HEK293T (cell line): ENCODE results near the gene MARK2.

Experiments used
- CTCF ChIA-PET: fragments of 350-600 bp; formaldehyde crosslinking; extraction: SDS; loops from one replicate; lab custom pipeline; 2021; ENCODE audit warnings: antibody characterized with exemption, inconsistent platforms; lab: Yijun Ruan, JAX
- POLR2A ChIA-PET: fragments of 350-600 bp; formaldehyde crosslinking; extraction: SDS; loops from one replicate; lab custom pipeline; 2020; ENCODE audit warnings: antibody characterized with exemption, inconsistent platforms; lab: Yijun Ruan, JAX
- DNase-seq: peaks from one replicate; pipeline ENCODE4 v3.0.0; 2012; ENCODE audit warnings: mixed read lengths; ENCODE audit errors: extremely low spot score
- ARNT ChIP-seq: fragments of 450-650 bp; IDR thresholded peaks from 2 replicates; pipeline ENCODE4 v1.6.1; 2017; ENCODE audit warnings: mild to moderate bottlenecking
- BHLHE40 ChIP-seq: fragments of 450-650 bp; IDR thresholded peaks from 2 replicates; pipeline ENCODE4 v1.6.1; 2016; ENCODE audit warnings: mild to moderate bottlenecking, moderate library complexity, borderline replicate concordance
- CTBP1 ChIP-seq: fragments of 450-650 bp; IDR thresholded peaks from 2 replicates; pipeline ENCODE4 v1.6.1; 2016; ENCODE audit warnings: borderline replicate concordance
- ELF4 ChIP-seq: fragments of 450-650 bp; IDR thresholded peaks from 2 replicates; pipeline ENCODE4 v1.6.1; 2017; ENCODE audit warnings: antibody characterized with exemption
- FOXA1 ChIP-seq: fragments of 450-650 bp; IDR thresholded peaks from 2 replicates; pipeline ENCODE4 v1.6.1; 2016; ENCODE audit warnings: mild to moderate bottlenecking
- FOXK2 ChIP-seq: fragments of 450-650 bp; IDR thresholded peaks from 2 replicates; pipeline ENCODE4 v1.6.1; 2016; ENCODE audit warnings: mild to moderate bottlenecking
- FOXM1 ChIP-seq: fragments of 450-650 bp; IDR thresholded peaks from 2 replicates; pipeline ENCODE4 v1.6.1; 2017; ENCODE audit warnings: mild to moderate bottlenecking, borderline replicate concordance
- HDGF ChIP-seq: fragments of 450-650 bp; IDR thresholded peaks from 2 replicates; pipeline ENCODE4 v1.6.1; 2017; ENCODE audit warnings: antibody characterized with exemption, borderline replicate concordance
- L3MBTL2 ChIP-seq: fragments of 450-650 bp; conservative IDR thresholded peaks from 2 replicates; pipeline ENCODE4 v1.6.1; 2016; ENCODE audit warnings: mild to moderate bottlenecking
- LEF1 ChIP-seq: fragments of 450-650 bp; IDR thresholded peaks from 2 replicates; pipeline ENCODE4 v1.6.1; 2017; ENCODE audit warnings: mild to moderate bottlenecking, borderline replicate concordance
- NFRKB ChIP-seq: fragments of 450-650 bp; IDR thresholded peaks from 2 replicates; pipeline ENCODE4 v1.6.1; 2016; ENCODE audit warnings: mild to moderate bottlenecking, moderate library complexity
- SP1 ChIP-seq: fragments of 450-650 bp; IDR thresholded peaks from 2 replicates; pipeline ENCODE4 v1.6.1; 2017
- SUZ12 ChIP-seq: fragments of 450-650 bp; IDR thresholded peaks from 2 replicates; pipeline ENCODE4 v1.6.1; 2016; ENCODE audit warnings: mild to moderate bottlenecking
- TARDBP ChIP-seq: fragments of 450-650 bp; IDR thresholded peaks from 2 replicates; pipeline ENCODE4 v1.6.1; 2016
- ZNF384 ChIP-seq: fragments of 450-650 bp; IDR thresholded peaks from 2 replicates; pipeline ENCODE4 v1.6.1; 2016
- TF ChIP-seq, protein P1 (sequence below): fragments of 450-650 bp; IDR thresholded peaks from 2 replicates; pipeline ENCODE4 v1.6.1; 2016

The MARK2 gene

DNA sequence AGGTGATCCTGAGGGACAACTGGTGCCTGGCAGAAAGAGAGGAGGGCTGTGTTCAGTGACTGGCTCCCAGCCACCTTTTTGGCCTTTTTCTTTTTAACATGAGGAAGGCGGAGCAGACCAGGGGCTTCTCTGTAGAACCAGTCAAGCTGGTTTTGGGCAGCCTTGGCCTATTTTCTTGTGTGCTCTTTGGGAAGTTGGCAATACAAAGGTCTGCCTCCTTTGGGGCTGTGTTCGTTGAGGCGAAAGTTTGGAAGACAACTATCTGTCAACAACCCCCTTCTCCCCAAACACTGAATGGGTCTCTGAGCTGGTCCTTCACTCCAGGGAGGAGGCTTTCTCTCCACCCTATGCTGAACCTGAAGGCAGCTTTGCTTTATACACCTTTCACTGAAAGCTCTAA is 8.5 kb downstream of the MARK2 start:
- ChIA-PET POLR2A (interaction anchor here (2.0 kb wide), 1 partner anchor 8 kb away, joined by 5 read pairs; no protein-coding TSS in a partner anchor), CTCF (interaction anchor here (1.0 kb wide), 1 partner anchor 11 kb away, joined by 3 read pairs; no protein-coding TSS in a partner anchor)
- DNase-seq, result no peak

DNA sequence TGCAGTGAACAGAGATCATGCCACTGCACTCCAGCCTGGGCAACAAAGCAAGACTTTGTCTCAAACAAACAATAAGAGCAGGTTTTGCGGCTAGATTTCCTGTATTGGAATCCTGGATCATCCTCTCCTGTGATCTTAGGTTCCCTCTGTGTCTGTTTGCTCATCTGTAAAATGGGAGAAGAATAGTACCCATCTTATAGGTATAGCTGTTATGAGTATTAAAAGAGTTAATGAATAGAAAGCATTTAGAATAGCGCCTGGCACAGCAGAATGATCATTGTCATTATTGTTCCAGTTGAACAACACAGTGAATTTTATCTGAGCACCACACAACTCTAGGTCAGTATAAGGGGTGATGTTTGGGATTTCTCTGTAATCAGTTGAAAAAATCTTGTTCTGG is 10.8 kb downstream of the MARK2 start:
- no peak for DNase-seq
- POLR2A ChIA-PET, result no interaction called here
- TF ChIP-seq L3MBTL2 (no peak), ELF4 (no peak)
- CTCF ChIA-PET, result interaction anchor here (1.4 kb wide), 1 partner anchor 13 kb away, joined by 4 read pairs; no protein-coding TSS in a partner anchor

More for the DNA sequence above, 8.5 kb downstream of the MARK2 start:
- no peak for TF ChIP-seq ELF4
- TF ChIP-seq HDGF, result no peak
- no peak for TF ChIP-seq ARNT
- TF ChIP-seq LEF1, result no peak
- no peak for TF ChIP-seq SP1
- TF ChIP-seq BHLHE40, result no peak
- TF ChIP-seq FOXK2, result no peak
- TF ChIP-seq TARDBP, result no peak
- TF ChIP-seq, protein P1, sequence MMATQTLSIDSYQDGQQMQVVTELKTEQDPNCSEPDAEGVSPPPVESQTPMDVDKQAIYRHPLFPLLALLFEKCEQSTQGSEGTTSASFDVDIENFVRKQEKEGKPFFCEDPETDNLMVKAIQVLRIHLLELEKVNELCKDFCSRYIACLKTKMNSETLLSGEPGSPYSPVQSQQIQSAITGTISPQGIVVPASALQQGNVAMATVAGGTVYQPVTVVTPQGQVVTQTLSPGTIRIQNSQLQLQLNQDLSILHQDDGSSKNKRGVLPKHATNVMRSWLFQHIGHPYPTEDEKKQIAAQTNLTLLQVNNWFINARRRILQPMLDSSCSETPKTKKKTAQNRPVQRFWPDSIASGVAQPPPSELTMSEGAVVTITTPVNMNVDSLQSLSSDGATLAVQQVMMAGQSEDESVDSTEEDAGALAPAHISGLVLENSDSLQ, result no peak
- TF ChIP-seq L3MBTL2, result no peak
- TF ChIP-seq FOXA1, result no peak
- no peak for TF ChIP-seq CTBP1
- no peak for TF ChIP-seq ZNF384
- no peak for TF ChIP-seq FOXM1
- no peak for TF ChIP-seq NFRKB
- TF ChIP-seq SUZ12, result no peak

DNA sequence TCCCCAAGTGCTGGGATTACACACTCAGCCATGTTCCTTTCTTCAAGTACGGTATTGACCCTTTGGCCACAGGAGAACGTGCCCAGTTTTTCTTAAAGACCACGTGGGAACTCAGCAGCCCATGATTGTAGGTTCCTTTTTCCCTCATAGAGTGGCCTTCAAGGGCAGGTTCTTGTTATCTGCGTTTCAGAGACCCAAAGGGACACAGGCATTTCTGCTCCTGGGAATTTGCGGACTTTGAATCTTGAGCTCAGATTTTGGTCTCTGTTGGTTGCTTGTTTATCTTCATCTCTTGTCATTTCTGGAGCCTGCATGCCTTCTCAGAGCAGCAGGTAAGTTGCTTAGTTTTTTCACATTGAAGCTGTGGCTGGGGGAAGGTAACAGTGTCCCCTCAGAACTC is 12.0 kb downstream of the MARK2 start:
- no peak for TF ChIP-seq L3MBTL2
- no peak for TF ChIP-seq ELF4
- no peak for TF ChIP-seq LEF1
- ChIA-PET CTCF (interaction anchor here (1.4 kb wide), 1 partner anchor 14 kb away, joined by 4 read pairs; no protein-coding TSS in a partner anchor), POLR2A (no interaction called here)
- DNase-seq, result no peak

DNA sequence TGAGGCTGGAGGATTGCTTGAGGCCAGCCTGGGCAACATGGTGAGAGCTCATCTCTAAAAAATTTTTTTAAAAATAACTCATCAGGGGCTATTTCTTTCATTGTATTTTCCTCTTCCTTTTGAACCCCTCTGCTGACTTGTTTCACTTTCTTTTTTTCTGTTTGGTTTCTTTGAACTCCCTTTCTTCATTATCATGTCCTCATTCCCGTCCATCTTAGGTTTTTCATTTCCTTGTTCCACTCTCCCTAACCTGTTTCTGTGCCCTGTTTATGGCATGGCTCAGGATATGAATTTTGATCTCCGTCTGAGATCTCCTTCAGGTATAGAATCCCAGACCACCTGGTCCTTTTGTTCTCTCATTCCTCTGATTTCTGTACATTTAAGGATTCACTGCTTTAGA is 12.5 kb downstream of the MARK2 start:
- POLR2A ChIA-PET, result no interaction called here
- DNase-seq, result no peak
- no peak for TF ChIP-seq TARDBP
- no peak for TF ChIP-seq FOXK2
- no peak for TF ChIP-seq NFRKB
- no peak for TF ChIP-seq ZNF384
- CTCF ChIA-PET, result no interaction called here

DNA sequence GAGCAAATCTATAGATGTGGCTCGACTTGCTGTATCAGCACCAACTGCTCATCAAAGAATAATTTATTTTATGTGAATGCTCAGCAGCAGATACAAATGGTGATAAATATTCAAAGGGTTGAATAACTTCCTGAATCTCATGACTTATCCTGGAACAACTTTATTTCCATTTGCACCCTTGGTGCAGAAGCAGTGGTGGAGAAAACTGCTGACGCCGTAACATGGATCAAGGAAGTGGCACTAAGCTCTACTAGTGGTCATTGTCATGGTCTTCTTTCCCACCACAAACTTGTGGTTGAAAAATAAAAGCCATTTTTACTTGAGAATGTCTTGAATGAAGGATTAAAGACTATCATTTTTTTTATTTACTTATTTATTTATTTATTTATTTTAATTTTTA is 14.6 kb downstream of the MARK2 start:
- ChIA-PET CTCF (interaction anchor here (0.9 kb wide), 1 partner anchor 17 kb away, joined by 3 read pairs; no protein-coding TSS in a partner anchor), POLR2A (no interaction called here)
- TF ChIP-seq HDGF (no peak), FOXM1 (no peak), FOXK2 (no peak), ARNT (no peak), TARDBP (no peak), NFRKB (no peak), ELF4 (no peak), SUZ12 (no peak), ZNF384 (no peak), SP1 (no peak), BHLHE40 (no peak)
- TF ChIP-seq, protein P1, result no peak
- no peak for DNase-seq

DNA sequence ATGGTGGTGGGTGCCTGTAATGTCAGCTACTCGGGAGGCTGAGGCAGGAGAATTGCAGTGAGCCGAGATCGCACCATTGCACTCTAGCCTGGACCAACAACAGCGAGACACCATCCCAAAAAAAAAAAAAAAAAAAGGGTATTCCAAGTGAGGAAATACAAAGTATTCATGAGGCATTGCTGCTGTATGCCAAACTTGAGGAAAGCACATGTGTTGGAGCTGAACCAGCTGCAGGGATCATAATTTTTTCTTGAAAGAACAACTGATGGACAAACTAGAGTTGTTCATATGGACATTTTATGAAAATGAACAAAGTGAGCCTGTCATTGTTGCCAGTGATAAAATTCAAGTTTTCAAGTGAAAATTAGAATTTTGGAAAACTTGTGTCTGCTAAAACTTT is 15.8 kb downstream of the MARK2 start:
- DNase-seq, result no peak
- POLR2A ChIA-PET, result interaction anchor here (0.7 kb wide), 1 partner anchor 375 kb away, joined by 3 read pairs; no protein-coding TSS in a partner anchor
- CTCF ChIA-PET, result interaction anchor here (0.6 kb wide), 1 partner anchor 127 kb away, joined by 6 read pairs; no protein-coding TSS in a partner anchor
- no peak for TF ChIP-seq SP1
- no peak for TF ChIP-seq BHLHE40
- TF ChIP-seq NFRKB, result no peak
- no peak for TF ChIP-seq ELF4
- TF ChIP-seq FOXA1, result no peak

DNA sequence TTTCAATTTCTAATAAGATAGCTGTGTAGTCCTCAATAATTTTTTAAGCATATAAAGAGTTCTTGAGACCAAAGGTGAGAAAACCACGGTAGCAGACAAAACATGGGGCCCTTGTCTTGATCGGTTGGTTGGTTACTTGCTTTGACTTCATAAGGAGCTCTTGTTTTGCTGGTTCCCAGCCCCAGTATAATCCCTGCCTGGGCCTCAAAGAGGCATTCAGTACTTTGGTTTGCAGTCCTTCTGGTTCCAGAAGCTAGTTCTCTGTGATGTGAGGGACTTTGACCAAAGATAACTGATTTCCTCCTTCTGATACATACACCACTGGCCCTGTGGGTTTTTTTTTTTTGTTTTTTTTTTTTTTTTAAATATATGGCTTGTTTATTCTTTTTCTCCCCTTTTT is 17.1 kb downstream of the MARK2 start:
- CTCF ChIA-PET, result no interaction called here
- POLR2A ChIA-PET, result interaction anchor here (1.6 kb wide), 1 partner anchor 17 kb away, joined by 5 read pairs; the partner anchor contains the start of gene MARK2
- no peak for DNase-seq
- TF ChIP-seq LEF1 (no peak), SP1 (no peak), ARNT (no peak), ELF4 (no peak), FOXK2 (no peak), BHLHE40 (no peak), NFRKB (no peak), FOXM1 (no peak), HDGF (no peak), L3MBTL2 (no peak), CTBP1 (no peak), ZNF384 (no peak)
- TF ChIP-seq, protein P1, result no peak
